OCI-LY7 (cell line): ENCODE measurements around the gene AGAP3. TPM values are rescaled to one million over a fixed set of nuclear protein-coding genes. Genes with fewer than 3 reads are reported as not detected.

Experiments
- BruUV-seq: library from RNA; stranded (reverse); fragments of 400-500 nt; replicated peaks from 2 replicates; lab custom pipeline; 2021; lab: Mats Ljungman, UMichigan
- CTCF ChIA-PET: fragments of 300-600 bp; sonication (Branson Sonifier 250); formaldehyde crosslinking; loops from one replicate; lab custom pipeline; 2022; ENCODE audit warnings: antibody characterized with exemption; ENCODE audit not compliant: unreplicated experiment; lab: Charles Lee
- POLR2A ChIA-PET: fragments of 300-600 bp; sonication (Branson Sonifier 250); formaldehyde crosslinking; loops from one replicate; lab custom pipeline; 2022; ENCODE audit warnings: antibody characterized with exemption; lab: Charles Lee
- DNase-seq: peaks from one replicate; pipeline ENCODE4 v3.0.0-alpha.2; 2015; ENCODE audit warnings: low spot score
- H2AFZ ChIP-seq: fragments of 200-600 bp; sonication (generic), shearing (Covaris generic); 2 replicates; pipeline ENCODE4 v1.6.1; 2014; ENCODE audit warnings: mild to moderate bottlenecking, antibody characterized with exemption, low read length, moderate library complexity
- H3K27ac ChIP-seq: fragments of 200-600 bp; sonication (generic); 2 replicates; pipeline ENCODE4 v1.5.1; 2014; ENCODE audit warnings: mixed run types, low read depth, mild to moderate bottlenecking, moderate library complexity, low read length, inconsistent platforms; ENCODE audit not compliant: poor library complexity, severe bottlenecking
- H3K36me3 ChIP-seq: fragments of 200-600 bp; sonication (generic); 2 replicates; pipeline ENCODE4 v1.6.1; 2014; ENCODE audit warnings: mild to moderate bottlenecking, antibody characterized with exemption, low read length, moderate library complexity, mixed read lengths; ENCODE audit not compliant: insufficient read depth
- H3K4me1 ChIP-seq: fragments of 200-600 bp; sonication (generic); 2 replicates; pipeline ENCODE4 v1.5.1; 2014; ENCODE audit warnings: mild to moderate bottlenecking, low read length; ENCODE audit not compliant: insufficient read depth, poor library complexity, severe bottlenecking
- H3K4me2 ChIP-seq: fragments of 200-600 bp; sonication (generic); 2 replicates; pipeline ENCODE4 v1.6.1; 2014; ENCODE audit warnings: mild to moderate bottlenecking, low read length
- H3K4me3 ChIP-seq: fragments of 200-600 bp; sonication (generic); 2 replicates; pipeline ENCODE4 v1.5.1; 2014; ENCODE audit warnings: mild to moderate bottlenecking, low read depth, low read length; ENCODE audit not compliant: poor library complexity, severe bottlenecking
- H3K79me2 ChIP-seq: fragments of 200-600 bp; sonication (generic); 2 replicates; pipeline ENCODE4 v1.6.1; 2016; ENCODE audit warnings: low read depth, mild to moderate bottlenecking, low read length, moderate library complexity, mixed read lengths; ENCODE audit not compliant: insufficient read depth
- H3K9me2 ChIP-seq: fragments of 200-600 bp; sonication (generic); 2 replicates; pipeline ENCODE4 v1.6.1; 2016; ENCODE audit warnings: mild to moderate bottlenecking, low read length, mixed read lengths; ENCODE audit not compliant: insufficient read depth
- H3K9me3 ChIP-seq: fragments of 200-600 bp; sonication (generic); 2 replicates; pipeline ENCODE4 v1.6.1; 2014; ENCODE audit warnings: mild to moderate bottlenecking, mixed run types, low read length, mixed read lengths
- H4K20me1 ChIP-seq: fragments of 200-600 bp; sonication (generic); 2 replicates; pipeline ENCODE4 v1.6.1; 2014; ENCODE audit warnings: mild to moderate bottlenecking, antibody characterized with exemption, low read length, moderate library complexity, mixed read lengths; ENCODE audit not compliant: insufficient read depth
- EZH2phosphoT487 ChIP-seq: fragments of 200-600 bp; sonication (generic); IDR thresholded peaks from 2 replicates; pipeline ENCODE4 v1.6.1; 2018; ENCODE audit warnings: low read depth, borderline replicate concordance, mild to moderate bottlenecking, mixed run types, antibody characterized with exemption, low read length, moderate library complexity, mixed read lengths
- intact Hi-C: fragments of 100-400 bp; cut with micrococcal nuclease; formaldehyde crosslinking; loops from one replicate; pipeline ENCODE4 v1.10.0; 2022; ENCODE audit not compliant: unreplicated experiment
- total RNA-seq, 2 experiments: library from RNA; depleted of rRNA in 1 of 2; stranded (reverse); fragments of >200 nt in 1 of 2; shearing (Covaris generic) in 1 of 2; gene quantifications; 2 replicates each; pipeline ENCODE4 v1.2.3, GENCODE V29; 2014 to 2022
- TF ChIP-seq, protein P1 (sequence below): fragments of 200-600 bp; sonication (generic); conservative IDR thresholded peaks from 2 replicates; pipeline ENCODE4 v1.5.1; 2014; ENCODE audit warnings: mild to moderate bottlenecking, antibody characterized with exemption, low read length, moderate library complexity, mixed read lengths

AGAP3 gene
- total RNA-seq, 2 experiments from 2014 or later = 4.8 to 30.9 TPM

- TF ChIP-seq, protein P1, sequence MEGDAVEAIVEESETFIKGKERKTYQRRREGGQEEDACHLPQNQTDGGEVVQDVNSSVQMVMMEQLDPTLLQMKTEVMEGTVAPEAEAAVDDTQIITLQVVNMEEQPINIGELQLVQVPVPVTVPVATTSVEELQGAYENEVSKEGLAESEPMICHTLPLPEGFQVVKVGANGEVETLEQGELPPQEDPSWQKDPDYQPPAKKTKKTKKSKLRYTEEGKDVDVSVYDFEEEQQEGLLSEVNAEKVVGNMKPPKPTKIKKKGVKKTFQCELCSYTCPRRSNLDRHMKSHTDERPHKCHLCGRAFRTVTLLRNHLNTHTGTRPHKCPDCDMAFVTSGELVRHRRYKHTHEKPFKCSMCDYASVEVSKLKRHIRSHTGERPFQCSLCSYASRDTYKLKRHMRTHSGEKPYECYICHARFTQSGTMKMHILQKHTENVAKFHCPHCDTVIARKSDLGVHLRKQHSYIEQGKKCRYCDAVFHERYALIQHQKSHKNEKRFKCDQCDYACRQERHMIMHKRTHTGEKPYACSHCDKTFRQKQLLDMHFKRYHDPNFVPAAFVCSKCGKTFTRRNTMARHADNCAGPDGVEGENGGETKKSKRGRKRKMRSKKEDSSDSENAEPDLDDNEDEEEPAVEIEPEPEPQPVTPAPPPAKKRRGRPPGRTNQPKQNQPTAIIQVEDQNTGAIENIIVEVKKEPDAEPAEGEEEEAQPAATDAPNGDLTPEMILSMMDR = no peak
- no peak for TF ChIP-seq EZH2phosphoT487
- no peak for DNase-seq
- CTCF ChIA-PET = no interaction called here
- H4K20me1 ChIP-seq = no peaks in the 10 kb centered on the region
- H3K4me1 ChIP-seq = no peaks in the 10 kb centered on the region
- no peaks in the 10 kb centered on the region for H3K9me3 ChIP-seq
- no peak overlapping the region for H3K27ac ChIP-seq
- BruUV-seq = no TSS peak
- H3K36me3 ChIP-seq = no peaks in the 10 kb centered on the region
- intact Hi-C loops = loop anchor here (2.0 kb wide), 1 partner anchor 39 kb away; no protein-coding TSS in a partner anchor
- no peak overlapping the region for H2AFZ ChIP-seq
- no peak overlapping the region for H3K4me3 ChIP-seq
- POLR2A ChIA-PET = no interaction called here
- no peaks in the 10 kb centered on the region for H3K79me2 ChIP-seq
- H3K4me2 ChIP-seq = no peak overlapping the region
- H3K9me2 ChIP-seq = no peaks in the 10 kb centered on the region
These were observed 39.2 kb downstream of the AGAP3 start for GRCh38 chr7:151125470-151125845.

- no peaks in the 10 kb centered on the region for H3K79me2 ChIP-seq
- H3K4me2 ChIP-seq = no peak overlapping the region
- H3K9me2 ChIP-seq = no peaks in the 10 kb centered on the region
- POLR2A ChIA-PET = no interaction called here
- CTCF ChIA-PET = no interaction called here
- no peaks in the 10 kb centered on the region for H4K20me1 ChIP-seq
- H3K4me3 ChIP-seq = no peak overlapping the region
- H3K36me3 ChIP-seq = no peaks in the 10 kb centered on the region
- intact Hi-C loops = loop anchor here (2.0 kb wide), 1 partner anchor 39 kb away; no protein-coding TSS in a partner anchor
- no peaks in the 10 kb centered on the region for H3K9me3 ChIP-seq
- no peak for TF ChIP-seq EZH2phosphoT487
- TF ChIP-seq, protein P1 = no peak
- H2AFZ ChIP-seq = no peak overlapping the region
- H3K4me1 ChIP-seq = no peaks in the 10 kb centered on the region
- BruUV-seq = no TSS peak
- no peak for DNase-seq
- H3K27ac ChIP-seq = no peak overlapping the region
These were observed 39.7 kb downstream of the AGAP3 start for GRCh38 chr7:151125846-151126481.

GRCh38 chr7:151126491-151127137, 40.3 kb downstream of the AGAP3 start:
- Histone ChIP-seq H4K20me1 (no peaks in the 10 kb centered on the region), H2AFZ (no peak overlapping the region)
- CTCF ChIA-PET = no interaction called here

More at GRCh38 chr7:151126491-151127137, 40.3 kb downstream of the AGAP3 start:
- TF ChIP-seq, protein P1 = no peak
- TF ChIP-seq EZH2phosphoT487 = no peak
- Histone ChIP-seq H3K9me3 (no peaks in the 10 kb centered on the region), H3K27ac (no peak overlapping the region), H3K36me3 (no peaks in the 10 kb centered on the region), H3K4me2 (no peak overlapping the region), H3K79me2 (no peaks in the 10 kb centered on the region), H3K4me3 (no peak overlapping the region), H3K9me2 (no peaks in the 10 kb centered on the region), H3K4me1 (no peaks in the 10 kb centered on the region)
- intact Hi-C loops = no loop called here
- DNase-seq = no peak
- BruUV-seq = no TSS peak
- POLR2A ChIA-PET = no interaction called here
